Measurements from ENCODE around the gene WNT3. TPM values are rescaled to one million over a fixed set of nuclear protein-coding genes. Genes with fewer than 3 reads are reported as not detected.

Gene WNT3
- total and polyA plus RNA-seq, 2 experiments from 2014 or later, result 2.7 to 3.4 TPM

DNA sequence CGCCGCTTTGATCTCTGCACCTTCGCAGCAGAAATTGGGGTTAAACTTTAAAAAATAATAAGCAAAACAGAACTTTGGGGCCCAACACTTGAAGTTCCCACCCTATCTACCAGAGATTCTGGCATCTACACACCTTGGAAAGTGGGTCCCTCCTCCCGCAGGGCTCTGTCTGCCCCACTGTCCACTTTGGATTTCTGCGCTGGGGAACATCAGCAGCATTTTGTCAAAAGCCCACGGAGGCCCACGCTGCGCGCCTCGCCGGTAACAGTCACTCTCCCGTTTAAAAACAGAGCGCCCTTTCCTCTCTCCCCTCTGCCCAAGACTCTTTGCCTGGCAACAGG lies 32.2 kb upstream of the WNT3 start:
- Histone ChIP-seq H3K79me2 (replicated peaks; ENCODE audit: insufficient read depth) (no peaks in the 10 kb centered on the region), H2AFZ (peak overlapping the region; percentile 93), H3K27ac (ENCODE audit: low read depth) (no peak overlapping the region), H4K20me1 (replicated peaks; ENCODE audit: insufficient read depth) (0 out of 2 replicates have a peak, but pooled peaks cover 4% of the 10 kb centered on the region), H3K36me3 (ENCODE audit: insufficient read depth) (no peaks in the 10 kb centered on the region), H3K4me1 (ENCODE audit: insufficient read depth) (peaks cover 13% of the 10 kb centered on the region; the same call in 1 of the 2 replicates), H3K4me2 (peak overlapping the region; percentile 92), H3K9me2 (ENCODE audit: insufficient read depth) (no peaks in the 10 kb centered on the region), H3F3A (replicated peaks; ENCODE audit: low read depth) (no peaks in the 10 kb centered on the region), H3K27me3 (ENCODE audit: insufficient read depth) (peaks cover 56% of the 10 kb centered on the region), H3K4me3 (peak overlapping the region; percentile 77)
- TF ChIP-seq ZNF114 (CRISPR knock-in tag; IDR thresholded peaks at IDR 0.05) (no peak), STAT1 (IDR thresholded peaks at IDR 0.05; ENCODE audit: unreplicated experiment) (no peak), POLR2AphosphoS5 (IDR thresholded peaks at IDR 0.05; ENCODE audit: low read depth) (no peak), JUNB (IDR thresholded peaks at IDR 0.05; ENCODE audit: unreplicated experiment) (no peak), EZH2phosphoT487 (IDR thresholded peaks at IDR 0.05; ENCODE audit: unreplicated experiment) (no peak), EZH2 (IDR thresholded peaks at IDR 0.05; ENCODE audit: low read depth, unreplicated experiment) (no peak), REST (IDR thresholded peaks at IDR 0.05; ENCODE audit: unreplicated experiment) (no peak), ZNF331 (CRISPR knock-in tag; IDR thresholded peaks at IDR 0.05; ENCODE audit: low read depth) (no peak), ETS1 (IDR thresholded peaks at IDR 0.05) (no peak)
- TF ChIP-seq, protein P1, sequence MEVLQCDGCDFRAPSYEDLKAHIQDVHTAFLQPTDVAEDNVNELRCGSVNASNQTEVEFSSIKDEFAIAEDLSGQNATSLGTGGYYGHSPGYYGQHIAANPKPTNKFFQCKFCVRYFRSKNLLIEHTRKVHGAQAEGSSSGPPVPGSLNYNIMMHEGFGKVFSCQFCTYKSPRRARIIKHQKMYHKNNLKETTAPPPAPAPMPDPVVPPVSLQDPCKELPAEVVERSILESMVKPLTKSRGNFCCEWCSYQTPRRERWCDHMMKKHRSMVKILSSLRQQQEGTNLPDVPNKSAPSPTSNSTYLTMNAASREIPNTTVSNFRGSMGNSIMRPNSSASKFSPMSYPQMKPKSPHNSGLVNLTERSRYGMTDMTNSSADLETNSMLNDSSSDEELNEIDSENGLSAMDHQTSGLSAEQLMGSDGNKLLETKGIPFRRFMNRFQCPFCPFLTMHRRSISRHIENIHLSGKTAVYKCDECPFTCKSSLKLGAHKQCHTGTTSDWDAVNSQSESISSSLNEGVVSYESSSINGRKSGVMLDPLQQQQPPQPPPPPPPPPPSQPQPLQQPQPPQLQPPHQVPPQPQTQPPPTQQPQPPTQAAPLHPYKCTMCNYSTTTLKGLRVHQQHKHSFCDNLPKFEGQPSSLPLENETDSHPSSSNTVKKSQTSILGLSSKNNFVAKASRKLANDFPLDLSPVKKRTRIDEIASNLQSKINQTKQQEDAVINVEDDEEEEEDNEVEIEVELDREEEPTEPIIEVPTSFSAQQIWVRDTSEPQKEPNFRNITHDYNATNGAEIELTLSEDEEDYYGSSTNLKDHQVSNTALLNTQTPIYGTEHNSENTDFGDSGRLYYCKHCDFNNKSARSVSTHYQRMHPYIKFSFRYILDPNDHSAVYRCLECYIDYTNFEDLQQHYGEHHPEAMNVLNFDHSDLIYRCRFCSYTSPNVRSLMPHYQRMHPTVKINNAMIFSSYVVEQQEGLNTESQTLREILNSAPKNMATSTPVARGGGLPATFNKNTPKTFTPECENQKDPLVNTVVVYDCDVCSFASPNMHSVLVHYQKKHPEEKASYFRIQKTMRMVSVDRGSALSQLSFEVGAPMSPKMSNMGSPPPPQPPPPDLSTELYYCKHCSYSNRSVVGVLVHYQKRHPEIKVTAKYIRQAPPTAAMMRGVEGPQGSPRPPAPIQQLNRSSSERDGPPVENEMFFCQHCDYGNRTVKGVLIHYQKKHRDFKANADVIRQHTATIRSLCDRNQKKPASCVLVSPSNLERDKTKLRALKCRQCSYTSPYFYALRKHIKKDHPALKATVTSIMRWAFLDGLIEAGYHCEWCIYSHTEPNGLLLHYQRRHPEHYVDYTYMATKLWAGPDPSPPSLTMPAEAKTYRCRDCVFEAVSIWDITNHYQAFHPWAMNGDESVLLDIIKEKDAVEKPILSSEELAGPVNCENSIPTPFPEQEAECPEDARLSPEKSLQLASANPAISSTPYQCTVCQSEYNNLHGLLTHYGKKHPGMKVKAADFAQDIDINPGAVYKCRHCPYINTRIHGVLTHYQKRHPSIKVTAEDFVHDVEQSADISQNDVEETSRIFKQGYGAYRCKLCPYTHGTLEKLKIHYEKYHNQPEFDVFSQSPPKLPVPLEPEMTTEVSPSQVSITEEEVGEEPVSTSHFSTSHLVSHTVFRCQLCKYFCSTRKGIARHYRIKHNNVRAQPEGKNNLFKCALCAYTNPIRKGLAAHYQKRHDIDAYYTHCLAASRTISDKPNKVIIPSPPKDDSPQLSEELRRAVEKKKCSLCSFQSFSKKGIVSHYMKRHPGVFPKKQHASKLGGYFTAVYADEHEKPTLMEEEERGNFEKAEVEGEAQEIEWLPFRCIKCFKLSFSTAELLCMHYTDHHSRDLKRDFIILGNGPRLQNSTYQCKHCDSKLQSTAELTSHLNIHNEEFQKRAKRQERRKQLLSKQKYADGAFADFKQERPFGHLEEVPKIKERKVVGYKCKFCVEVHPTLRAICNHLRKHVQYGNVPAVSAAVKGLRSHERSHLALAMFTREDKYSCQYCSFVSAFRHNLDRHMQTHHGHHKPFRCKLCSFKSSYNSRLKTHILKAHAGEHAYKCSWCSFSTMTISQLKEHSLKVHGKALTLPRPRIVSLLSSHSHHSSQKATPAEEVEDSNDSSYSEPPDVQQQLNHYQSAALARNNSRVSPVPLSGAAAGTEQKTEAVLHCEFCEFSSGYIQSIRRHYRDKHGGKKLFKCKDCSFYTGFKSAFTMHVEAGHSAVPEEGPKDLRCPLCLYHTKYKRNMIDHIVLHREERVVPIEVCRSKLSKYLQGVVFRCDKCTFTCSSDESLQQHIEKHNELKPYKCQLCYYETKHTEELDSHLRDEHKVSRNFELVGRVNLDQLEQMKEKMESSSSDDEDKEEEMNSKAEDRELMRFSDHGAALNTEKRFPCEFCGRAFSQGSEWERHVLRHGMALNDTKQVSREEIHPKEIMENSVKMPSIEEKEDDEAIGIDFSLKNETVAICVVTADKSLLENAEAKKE (CRISPR knock-in tag; IDR thresholded peaks at IDR 0.05), result no peak
- ATAC-seq (no peak), DNase-seq (ENCODE audit: low spot score) (no peak)
- H3K27me3 Mint-ChIP-seq (ENCODE audit: insufficient read depth, low read depth, poor library complexity), result peaks cover 58% of the 10 kb centered on the region
- H3K36me3 Mint-ChIP-seq (ENCODE audit: low read depth), result no peaks in the 10 kb centered on the region
- no peaks in the 10 kb centered on the region for H3K9me3 Mint-ChIP-seq
- no peak overlapping the region for H3K27ac Mint-ChIP-seq
- peaks cover 14% of the 10 kb centered on the region for H3K4me1 Mint-ChIP-seq
- peak overlapping the region; percentile 86 for H3K4me3 Mint-ChIP-seq
